Left kidney (tissue), 2 donors: ENCODE results near the gene RABGAP1. TPM values are rescaled to one million over a fixed set of nuclear protein-coding genes. Genes with fewer than 3 reads are reported as not detected.

Source experiments
- DNase-seq: peaks from one replicate; pipeline ENCODE4 v3.0.0-alpha.2; 2013
- polyA plus RNA-seq: library from polyadenylated mRNA; unstranded; fragments of 120-200 nt; gene quantifications from one replicate; pipeline ENCODE4 v1.2.1, GENCODE V29; 2013; ENCODE audit not compliant: insufficient read length

RABGAP1 gene
- polyA plus RNA-seq, 1 donor = 82.7 TPM

- no peak for DNase-seq
Observed at GRCh38 chr9:122941582-122942234, 888 bp downstream of the RABGAP1 start.

- DNase-seq = no peak
Observed at GRCh38 chr9:122944960-122945888, 4.4 kb downstream of the RABGAP1 start.

GRCh38 chr9:122946461-122947005 lies 5.7 kb downstream of the RABGAP1 start:
- no peak for DNase-seq

- DNase-seq = no peak
Observed at GRCh38 chr9:122948313-122948712, 7.5 kb downstream of the RABGAP1 start.

- DNase-seq = no peak
Observed at GRCh38 chr9:122949696-122950095, 8.9 kb downstream of the RABGAP1 start.

- DNase-seq = no peak
Observed at GRCh38 chr9:122950263-122950662, 9.4 kb downstream of the RABGAP1 start.

GRCh38 chr9:122951056-122951455 lies 10.2 kb downstream of the RABGAP1 start:
- no peak for DNase-seq

- no peak for DNase-seq
Observed at GRCh38 chr9:122954253-122954691, 13.5 kb downstream of the RABGAP1 start.

GRCh38 chr9:122955961-122956360 lies 15.1 kb downstream of the RABGAP1 start:
- no peak for DNase-seq

GRCh38 chr9:122961139-122961538 lies 20.3 kb downstream of the RABGAP1 start:
- DNase-seq = no peak

- no peak for DNase-seq
Observed at GRCh38 chr9:122975196-122975595, 34.4 kb downstream of the RABGAP1 start.

GRCh38 chr9:122978601-122979000 lies 37.8 kb downstream of the RABGAP1 start:
- DNase-seq = no peak

- no peak for DNase-seq
Observed at GRCh38 chr9:122986010-122986409, 45.2 kb downstream of the RABGAP1 start.

GRCh38 chr9:122988141-122988540 lies 47.3 kb downstream of the RABGAP1 start:
- no peak for DNase-seq

GRCh38 chr9:122988920-122989621 lies 48.3 kb downstream of the RABGAP1 start:
- DNase-seq = no peak

- peak; percentile 18 for DNase-seq
Observed at GRCh38 chr9:122991370-122991830, 50.6 kb downstream of the RABGAP1 start.

- DNase-seq = no peak
Observed at GRCh38 chr9:122996586-122996985, 55.8 kb downstream of the RABGAP1 start.

- no peak for DNase-seq
Observed at GRCh38 chr9:122998448-122998847, 57.6 kb downstream of the RABGAP1 start.

- DNase-seq = no peak
Observed at GRCh38 chr9:123000371-123001068, 59.7 kb downstream of the RABGAP1 start.

GRCh38 chr9:123002754-123003153 lies 61.9 kb downstream of the RABGAP1 start:
- peak; percentile 20 for DNase-seq

- DNase-seq = no peak
Observed at GRCh38 chr9:123003466-123003865, 62.6 kb downstream of the RABGAP1 start.

GRCh38 chr9:123005964-123006363 lies 65.1 kb downstream of the RABGAP1 start:
- no peak for DNase-seq
